K562 treated with DMSO at 1 percent for 48 hours (cell line): Measurements from ENCODE around the gene BRD9. TPM values are rescaled to one million over a fixed set of nuclear protein-coding genes. Genes with fewer than 3 reads are reported as not detected.

ENCODE experiments used
- total RNA-seq: library from RNA; unstranded; fragments of 300-600 nt; gene quantifications from 2 replicates; pipeline ENCODE4 v1.2.3, GENCODE V29; 2022; ENCODE audit warnings: low replicate concordance; ENCODE audit errors: extremely low read depth

The BRD9 gene
- not detected in 2 replicates for total RNA-seq

GRCh38 chr5:892394-893136 lies at the start of gene BRD9, which contains the start of gene TRIP13:
Gene BRD9, minus strand, starts transcription at chr5:892801. Its CDS starts 144 bp downstream, at chr5:892657.
Gene TRIP13, plus strand, starts transcription at chr5:892884. Its CDS starts 115 bp downstream, at chr5:892999.

GRCh38 chr5:850511-851006 lies 42.0 kb downstream of the BRD9 start, which contains the start of gene ZDHHC11:
Gene ZDHHC11, minus strand, starts transcription at chr5:850986. Its CDS starts 384 bp downstream, at chr5:850602.

Other genes with a start within 250 kb of the BRD9 start
- gene TPPP, start 199.4 kb downstream of the BRD9 start, total RNA-seq: not detected in 2 replicates
- gene ZDHHC11B, start 108.1 kb downstream of the BRD9 start, total RNA-seq: not detected in 2 replicates
- gene ZDHHC11, start 41.8 kb downstream of the BRD9 start, total RNA-seq: not detected in 2 replicates
- not detected in 2 replicates for gene TRIP13, start 83 bp upstream of the BRD9 start, total RNA-seq
- not detected in 2 replicates for gene NKD2, start 116.0 kb upstream of the BRD9 start, total RNA-seq
- not detected in 2 replicates for gene SLC12A7, start 219.3 kb upstream of the BRD9 start, total RNA-seq